ENCODE results near the gene NFIB.

Gene NFIB

DNA sequence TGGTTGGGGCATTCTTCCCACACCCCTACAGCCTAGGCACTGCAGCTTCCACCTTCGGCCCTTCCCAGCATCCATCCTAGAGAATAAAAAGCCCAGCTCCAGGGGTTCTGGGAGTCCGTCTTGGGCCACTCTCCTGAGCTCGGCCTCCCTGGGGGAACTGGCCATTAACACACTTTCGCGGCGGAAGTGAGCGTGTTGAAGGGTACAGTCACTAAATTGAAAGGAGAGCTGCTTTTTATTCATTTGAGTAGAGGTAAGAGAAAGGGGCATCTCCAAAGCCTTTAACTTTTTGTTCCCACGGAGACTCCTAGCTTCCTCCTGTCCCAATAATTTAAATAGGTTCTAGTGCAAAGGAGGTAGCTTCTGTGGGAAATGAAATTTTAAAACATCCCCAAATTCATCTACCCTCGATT is 31.0 kb upstream of the NFIB start:
- no peak for DNase-seq (ENCODE audit: low spot score)

DNA sequence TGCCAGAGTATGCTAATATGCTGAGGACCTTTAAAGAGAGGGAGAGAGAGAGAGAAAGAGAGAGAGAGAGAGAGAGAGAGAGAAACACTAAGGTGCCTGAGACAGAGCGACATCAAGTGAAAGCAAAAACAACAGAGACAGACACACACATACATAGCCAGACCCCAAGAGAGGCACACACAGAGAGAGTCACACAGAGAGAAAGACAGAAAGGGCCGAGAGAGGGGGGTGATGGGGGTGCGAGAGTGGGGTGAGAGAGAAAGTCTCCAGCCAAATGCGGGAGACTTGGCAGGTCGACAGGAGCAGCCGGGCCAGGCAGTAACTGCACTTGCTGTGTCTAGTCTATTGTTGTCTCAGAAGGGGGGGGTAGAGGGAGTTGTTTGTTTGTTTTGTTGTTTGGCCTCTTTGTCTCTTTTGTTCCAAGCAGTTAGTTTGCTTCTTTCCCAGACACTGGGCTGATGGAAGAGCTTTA is 30.1 kb upstream of the NFIB start:
- DNase-seq (ENCODE audit: low spot score), result peak; percentile 26

DNA sequence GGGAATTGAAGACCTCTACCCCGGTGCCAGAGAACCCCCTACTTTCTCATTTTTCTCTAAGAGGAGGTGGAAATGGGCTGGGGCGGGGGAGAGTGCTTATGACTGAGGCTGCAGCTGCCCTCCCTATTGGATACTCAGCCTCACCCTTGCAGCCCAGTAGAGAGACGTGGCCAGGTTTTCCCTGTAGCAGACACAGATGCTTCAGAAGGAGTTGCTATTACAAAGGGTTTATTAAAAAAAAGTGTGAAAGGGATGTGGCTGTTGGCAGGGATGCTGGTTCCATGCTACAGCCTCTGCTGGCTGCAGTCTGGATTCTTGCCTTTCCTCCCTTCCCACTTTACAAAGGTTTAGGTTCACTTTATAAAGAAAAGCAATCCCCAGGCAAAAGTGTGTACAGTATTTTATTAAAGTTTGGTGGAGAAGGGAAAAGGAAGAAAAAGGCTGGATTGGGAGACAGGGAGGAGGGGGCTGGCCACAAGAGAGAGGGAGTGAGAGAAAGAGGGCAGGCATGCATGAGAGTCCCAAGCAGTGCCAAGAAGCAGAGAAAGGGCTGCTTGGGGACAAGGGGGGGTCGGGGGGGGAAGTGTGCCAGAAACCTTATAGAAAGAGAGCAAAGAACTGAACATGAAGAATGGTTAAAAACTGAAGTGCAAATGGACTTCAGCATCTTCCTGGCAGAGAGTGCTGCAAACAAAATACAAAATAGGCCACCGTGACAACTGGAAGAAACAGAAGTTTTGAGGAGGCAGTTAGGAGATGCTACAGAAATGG is 29.5 kb upstream of the NFIB start:
- no peak for DNase-seq (ENCODE audit: low spot score)

DNA sequence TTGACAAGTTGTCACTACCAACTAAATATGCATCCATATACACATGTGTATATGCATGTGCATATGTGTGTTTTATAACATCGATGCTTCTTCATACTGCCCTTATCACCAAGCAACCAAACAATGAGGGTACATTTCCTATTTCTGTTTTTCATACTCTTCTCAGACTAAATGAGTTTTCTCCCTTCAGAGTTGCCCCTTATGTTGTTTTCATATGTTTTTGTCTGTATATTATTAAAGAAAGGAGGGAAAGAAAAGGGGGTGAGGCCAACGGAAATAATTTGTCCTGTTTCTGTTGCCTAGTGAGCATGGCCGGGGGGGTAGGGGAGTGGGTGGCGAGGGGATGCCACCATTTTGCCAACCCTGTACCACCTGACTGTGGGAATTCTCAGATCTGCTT is 28.8 kb upstream of the NFIB start:
- DNase-seq (ENCODE audit: low spot score), result no peak

DNA sequence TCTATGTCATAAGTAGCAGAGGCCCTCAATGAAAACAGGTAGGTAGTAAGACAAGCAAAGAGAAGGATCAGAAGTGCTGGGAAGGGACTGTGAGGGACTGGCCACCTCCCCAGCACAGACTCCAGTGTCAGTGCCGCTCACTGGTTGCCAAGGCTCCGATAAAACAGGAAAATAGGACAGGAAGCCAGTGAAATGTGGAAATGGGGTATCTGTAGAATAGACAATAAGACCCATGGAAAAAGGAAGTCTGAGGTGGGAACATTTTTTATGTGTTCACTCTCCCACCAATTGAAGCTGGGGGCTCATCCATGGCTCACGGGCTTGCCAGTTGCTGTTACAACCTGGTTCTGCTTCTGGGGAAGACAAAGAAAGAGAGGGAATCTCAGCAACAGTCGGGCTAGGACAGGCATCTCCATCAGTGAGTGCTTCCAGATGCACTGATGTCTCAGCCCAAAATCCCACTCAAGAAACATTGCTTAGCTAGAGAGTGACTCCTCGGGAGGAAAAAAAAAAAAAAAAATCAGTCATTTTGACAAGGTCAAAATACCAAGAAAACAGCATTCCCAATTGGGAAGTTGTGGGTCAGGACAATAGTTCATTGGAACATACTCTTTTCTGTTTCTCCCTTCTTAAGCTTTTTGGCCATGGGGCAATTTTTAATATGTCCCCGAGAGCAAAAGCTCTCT is 27.6 kb upstream of the NFIB start:
- DNase-seq (ENCODE audit: low spot score), result no peak

DNA sequence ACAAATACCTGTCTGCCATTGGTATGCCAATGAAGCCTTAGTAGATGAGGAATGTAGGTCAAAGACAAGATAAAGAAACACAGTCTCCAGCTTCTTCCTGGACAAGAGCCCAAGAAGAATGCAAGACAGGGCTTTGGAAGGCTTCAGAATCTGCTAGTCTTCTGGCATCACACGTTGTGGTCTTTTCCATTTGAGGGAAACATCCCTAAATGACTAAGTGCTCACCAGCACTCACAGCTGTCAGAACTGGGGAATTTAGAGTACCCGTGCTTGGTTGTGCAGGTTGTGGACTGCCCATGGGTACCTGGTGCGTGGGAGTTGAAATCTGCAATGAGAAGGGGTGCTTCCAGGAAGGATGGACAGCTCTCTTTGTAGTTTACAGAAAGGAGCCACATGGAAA is 27.1 kb upstream of the NFIB start:
- DNase-seq (ENCODE audit: low spot score), result no peak

DNA sequence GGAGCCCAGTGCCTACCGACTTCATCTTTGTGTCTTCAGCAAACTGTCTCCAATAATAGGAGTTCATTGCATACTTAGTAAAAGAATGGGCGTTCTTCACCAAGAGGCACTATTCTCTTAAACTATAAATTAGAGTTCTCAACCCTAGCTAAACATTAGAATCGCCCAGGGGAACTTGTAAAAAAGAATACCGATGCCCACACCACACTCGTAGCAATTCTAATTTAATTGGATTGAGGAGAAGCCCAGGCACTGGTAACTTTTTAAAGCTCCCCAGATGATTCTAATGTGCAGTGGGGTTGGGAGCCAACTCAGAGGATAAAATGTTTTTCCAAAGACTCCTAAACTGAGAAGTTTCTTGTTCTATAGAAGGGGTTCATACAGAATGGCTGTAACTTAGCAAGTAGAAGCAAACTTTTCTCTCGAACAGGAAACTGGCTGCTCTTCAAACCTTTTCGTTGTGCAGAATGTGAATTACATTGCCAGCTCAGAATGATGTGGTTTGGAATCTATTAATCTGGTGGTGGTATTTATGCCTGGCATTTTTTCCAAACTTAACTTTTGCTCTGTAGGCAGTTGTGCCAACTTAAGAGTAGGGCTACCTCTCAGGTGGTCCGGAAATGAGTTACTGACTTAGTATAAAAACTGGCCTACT is 26.4 kb upstream of the NFIB start:
- no peak for DNase-seq (ENCODE audit: low spot score)

DNA sequence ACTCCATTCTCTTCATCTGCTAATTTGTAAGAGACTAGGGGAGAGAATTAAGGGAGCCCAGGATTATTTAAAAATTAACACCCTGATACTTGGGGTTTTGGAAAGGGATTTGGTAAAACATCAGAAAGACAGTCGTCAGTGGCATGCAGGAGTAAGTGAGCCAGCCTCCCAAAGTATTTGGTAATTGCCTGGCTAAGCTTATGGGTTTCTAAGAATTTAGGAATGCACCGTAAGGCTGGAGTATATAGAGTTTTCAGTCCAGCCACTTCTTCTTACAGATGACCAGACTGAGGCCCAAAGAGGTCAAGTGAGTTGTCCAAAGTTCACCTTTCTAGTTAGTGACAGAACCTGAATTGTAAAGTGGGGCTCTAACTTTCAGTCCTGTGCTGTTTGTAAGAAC is 25.8 kb upstream of the NFIB start:
- no peak for DNase-seq (ENCODE audit: low spot score)

DNA sequence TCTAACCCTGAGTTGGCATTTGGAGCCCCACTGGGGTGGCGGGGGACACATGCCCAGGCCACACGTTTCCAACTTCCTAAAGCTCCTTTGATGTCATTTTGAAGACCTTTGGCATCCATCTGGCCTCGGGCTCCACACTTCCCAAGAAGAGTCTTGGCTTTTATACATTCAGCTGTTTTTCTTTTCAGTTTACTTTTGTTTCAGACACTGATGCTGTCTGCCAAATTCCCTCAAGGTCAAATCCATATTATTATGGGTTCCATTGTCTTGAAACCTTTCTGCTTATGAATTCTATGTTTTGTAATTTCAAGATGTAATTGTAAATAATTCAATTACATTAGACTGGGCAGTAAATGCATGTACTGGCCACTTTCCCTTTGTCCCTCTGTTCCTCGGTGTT is 23.7 kb upstream of the NFIB start:
- DNase-seq (ENCODE audit: low spot score), result no peak

DNA sequence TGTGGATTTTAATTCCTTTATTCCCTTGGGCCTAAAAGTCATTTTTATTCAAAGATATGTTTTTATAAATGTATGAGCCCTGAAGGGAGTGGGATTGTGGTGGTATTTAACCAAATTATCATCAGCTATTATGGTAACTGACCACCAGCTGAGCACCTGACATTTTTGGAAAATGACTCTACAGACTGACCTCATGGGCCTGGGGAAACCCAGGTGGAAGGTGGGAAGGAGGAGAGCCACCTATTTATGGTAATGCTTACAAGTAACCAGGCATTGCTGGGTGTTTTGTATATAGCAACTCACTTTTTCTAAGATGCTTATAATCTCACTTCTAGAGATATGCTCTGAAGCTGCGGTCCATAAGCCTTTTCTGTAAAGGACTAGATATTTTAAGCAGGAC is 22.3 kb upstream of the NFIB start:
- no peak for DNase-seq (ENCODE audit: low spot score)

DNA sequence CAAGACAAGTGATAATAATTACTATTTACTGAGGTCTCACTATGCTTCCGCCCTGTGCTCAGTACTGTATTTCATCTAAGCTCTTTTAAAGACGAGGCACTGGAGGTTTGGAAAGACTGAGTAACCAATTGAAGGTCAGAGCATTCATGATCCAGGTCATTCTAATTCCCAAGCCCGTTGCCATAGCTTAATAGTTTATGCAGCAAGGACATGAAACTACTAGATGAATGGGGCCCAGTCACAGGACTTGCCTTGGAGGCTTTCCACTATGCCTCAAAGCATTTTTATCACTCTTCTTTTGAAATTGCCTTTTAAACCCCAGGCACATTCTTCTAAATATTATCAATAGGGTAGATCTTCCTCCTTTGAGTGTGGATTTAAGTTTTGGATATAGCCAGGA is 17.2 kb upstream of the NFIB start:
- no peak for DNase-seq (ENCODE audit: low spot score)

DNA sequence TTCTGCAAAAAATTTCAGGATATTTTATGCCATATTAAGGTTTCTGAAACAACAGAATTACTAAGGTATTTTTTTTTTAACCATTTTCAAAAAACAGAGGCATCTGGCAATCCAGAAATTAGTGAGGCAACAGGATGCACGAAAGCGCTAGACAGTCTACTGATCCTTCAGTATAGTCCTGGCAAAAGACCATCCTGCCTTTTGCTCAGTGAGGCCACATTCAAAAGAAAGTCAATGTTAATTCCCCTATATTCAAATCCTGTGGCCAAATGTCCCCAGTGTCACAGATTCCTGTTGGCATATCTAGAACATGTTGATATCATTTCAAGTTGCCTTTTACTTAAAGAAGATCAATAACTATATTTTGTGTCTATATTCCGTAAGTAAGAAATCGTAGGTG is 13.1 kb upstream of the NFIB start:
- no peak for DNase-seq (ENCODE audit: low spot score)

DNA sequence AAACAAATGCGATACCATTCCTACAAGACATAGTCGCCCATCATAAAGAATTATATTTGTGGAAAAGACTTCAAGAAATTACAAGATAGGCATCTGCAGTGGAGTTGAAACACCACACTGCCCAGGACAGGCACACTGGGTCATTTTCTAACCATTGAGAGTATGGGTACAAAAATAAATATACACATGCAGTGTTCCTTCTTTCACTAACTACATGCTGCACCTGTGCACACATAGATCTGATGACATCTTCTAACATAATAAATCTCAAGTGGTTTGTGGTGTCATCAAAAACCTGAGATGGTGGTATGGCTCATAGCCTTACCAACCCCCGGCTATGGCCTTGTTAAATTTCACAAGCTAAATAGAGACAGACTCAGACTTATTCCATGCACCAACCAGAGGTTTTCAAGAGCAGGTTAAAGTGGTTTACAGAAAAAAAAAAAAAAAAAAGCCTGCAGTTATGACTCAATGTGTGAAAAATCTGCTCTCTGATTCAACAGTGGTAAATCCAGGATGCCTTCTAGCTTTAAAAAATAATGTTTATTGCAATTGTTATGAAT is 12.4 kb upstream of the NFIB start:
- no peak for DNase-seq (ENCODE audit: low spot score)

DNA sequence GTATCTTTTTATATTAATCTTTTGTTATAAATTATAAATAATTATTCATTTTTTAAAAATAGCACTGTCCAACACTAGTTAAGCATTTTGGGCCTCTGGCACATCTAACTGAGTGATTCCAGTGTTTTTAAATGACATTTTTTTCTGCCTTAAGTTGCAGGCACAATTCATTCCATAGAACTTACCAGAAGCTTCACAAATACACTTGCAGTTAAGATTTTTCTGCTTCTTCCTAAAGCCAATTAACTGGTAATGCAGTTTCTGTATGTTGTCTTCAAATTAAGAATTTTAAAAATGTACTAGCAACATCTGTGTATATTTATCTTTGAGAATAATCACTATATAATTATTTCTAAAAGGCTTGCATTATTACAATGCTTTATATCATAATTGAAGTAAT is 11.2 kb upstream of the NFIB start:
- no peak for DNase-seq (ENCODE audit: low spot score)

DNA sequence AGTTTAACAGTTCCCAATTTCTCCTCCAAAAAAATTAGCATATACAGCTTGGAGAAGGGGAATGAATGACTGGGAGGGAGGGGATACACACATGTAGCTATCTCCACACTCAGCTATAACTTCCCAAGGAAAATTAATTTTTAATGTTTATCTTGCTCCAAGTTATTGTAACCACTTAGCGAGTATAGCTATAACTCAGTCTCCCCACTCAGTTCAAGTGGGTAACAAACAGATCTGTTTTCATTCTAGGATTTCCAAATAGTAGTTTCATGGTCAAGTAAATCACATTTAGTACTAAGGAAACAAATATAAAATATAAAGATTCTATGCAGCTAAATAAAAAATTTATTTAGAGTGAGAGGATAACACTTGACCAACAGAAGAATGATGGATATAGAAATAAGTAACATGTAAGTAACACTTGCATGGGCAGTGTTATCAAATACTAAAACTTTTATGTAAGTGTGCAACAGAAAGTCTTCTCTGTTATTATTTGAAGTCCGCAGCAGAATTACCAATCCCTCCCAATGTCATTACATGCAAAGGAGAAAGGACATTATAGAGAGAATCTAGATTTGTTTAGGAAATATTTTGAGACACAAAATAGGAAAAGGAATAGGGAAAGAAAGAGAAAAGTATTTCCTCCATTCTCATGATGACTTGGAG is 10.2 kb upstream of the NFIB start:
- no peak for DNase-seq (ENCODE audit: low spot score)

DNA sequence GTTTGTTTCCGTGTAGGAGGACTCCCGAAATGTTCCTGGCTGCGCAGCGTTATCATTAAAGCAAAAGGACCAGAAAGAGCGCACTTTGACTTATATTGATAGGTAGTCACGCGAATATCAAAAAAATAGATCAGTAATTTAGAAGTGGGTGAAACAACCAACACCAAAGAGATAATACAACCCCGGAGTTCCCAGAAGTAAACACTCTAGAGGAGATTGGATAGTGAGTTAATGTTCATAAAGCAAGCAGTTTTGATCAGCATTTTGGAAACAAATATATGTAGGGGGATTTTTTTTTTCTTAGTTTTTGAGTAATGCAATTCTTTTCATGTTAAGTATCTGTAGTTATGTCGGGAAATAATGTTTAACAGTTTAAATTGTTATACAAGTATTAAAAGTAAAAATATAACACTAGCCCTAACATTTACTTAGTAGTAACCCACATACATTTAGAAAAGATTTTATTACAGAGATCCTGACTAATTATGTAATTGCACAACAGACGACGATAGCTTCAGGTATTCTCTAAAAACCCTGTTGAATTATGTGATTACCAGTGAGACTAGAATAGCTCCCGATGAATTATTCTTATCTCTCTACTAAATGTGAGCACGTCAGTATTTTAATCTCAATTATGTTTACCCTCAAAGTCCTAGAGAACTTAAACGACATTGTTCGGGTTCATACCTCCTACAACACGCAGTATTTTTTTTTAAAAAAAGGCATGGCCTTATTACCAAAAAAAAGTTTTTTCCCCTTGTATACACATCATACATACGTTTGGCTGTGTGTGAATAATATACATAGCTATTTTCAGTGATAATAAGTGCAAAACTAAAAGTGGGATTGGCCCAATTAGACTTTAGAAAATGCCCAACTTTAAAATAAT is 9.4 kb upstream of the NFIB start:
- DNase-seq (ENCODE audit: low spot score), result no peak

DNA sequence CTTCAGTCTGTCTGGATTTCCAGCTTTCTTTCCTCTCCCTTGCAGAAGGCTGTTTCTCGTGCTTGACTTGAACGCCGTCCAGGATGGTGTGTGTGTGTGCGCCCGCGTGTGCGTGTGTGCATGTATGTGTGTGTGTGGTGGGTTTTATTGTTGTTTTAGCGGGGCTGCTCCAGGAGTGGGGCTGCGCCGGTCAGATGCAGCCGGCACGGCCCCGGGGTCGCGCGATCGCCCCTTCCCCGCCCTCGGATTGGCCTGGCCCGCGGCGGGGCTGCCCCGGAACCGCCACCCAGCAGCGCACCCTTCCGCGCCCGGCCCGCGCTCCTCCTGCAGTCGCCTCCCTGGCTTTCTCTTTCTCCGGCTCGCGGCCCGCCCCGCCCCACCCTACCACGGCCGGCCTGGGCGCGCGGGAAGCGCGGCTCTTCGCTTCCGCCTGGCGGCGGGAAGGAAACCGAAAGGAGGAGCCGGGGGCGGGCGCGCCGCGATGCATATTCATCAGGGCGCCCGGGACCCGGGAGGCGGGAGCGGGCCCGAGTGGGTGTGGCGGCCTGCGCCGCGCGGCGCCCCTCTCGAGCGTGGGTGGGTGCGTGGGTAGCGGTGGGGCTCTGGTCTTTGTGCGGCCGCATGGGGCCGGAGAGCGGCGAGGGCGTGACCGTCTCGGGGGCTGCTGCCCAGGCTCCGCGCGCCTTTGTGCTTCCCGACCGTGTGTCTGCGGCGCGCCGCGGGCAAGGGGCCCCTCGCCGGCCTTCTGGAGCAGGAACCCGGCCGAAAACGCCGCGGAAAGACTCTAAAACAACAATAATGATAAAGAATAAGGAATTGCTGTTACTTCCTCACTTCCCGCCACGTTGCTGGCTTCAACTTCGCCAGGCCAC is 8.5 kb upstream of the NFIB start:
- DNase-seq (ENCODE audit: low spot score), result peak; percentile 81

DNA sequence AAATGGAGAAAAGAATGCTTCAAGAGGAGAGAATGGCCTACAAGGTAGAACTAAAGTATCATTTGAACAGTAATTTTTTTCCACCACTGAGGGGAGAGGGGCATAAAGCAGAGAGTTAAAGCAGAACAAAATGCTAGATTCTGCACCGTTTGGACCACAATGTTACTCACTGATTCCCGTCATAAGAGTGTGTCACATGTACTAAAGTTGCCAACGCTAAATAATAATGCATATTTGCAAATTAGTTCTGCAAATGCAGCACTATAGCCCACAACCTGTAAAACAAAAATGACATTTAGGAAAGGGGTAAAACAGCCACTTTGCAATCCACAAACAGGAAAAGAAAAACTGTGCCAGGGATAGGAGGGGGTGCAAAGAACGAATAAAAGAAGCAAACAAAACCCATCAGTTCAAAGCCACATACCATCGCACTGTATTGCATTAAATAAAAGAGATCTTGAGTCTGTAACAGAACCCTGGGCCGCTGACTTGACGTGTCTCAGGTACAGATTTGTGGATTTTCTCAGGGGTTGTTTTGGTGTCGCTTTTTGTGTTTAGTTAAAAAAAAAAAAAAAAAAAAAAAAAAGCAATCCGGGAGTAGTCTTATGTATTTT is 7.7 kb upstream of the NFIB start:
- no peak for DNase-seq (ENCODE audit: low spot score)

DNA sequence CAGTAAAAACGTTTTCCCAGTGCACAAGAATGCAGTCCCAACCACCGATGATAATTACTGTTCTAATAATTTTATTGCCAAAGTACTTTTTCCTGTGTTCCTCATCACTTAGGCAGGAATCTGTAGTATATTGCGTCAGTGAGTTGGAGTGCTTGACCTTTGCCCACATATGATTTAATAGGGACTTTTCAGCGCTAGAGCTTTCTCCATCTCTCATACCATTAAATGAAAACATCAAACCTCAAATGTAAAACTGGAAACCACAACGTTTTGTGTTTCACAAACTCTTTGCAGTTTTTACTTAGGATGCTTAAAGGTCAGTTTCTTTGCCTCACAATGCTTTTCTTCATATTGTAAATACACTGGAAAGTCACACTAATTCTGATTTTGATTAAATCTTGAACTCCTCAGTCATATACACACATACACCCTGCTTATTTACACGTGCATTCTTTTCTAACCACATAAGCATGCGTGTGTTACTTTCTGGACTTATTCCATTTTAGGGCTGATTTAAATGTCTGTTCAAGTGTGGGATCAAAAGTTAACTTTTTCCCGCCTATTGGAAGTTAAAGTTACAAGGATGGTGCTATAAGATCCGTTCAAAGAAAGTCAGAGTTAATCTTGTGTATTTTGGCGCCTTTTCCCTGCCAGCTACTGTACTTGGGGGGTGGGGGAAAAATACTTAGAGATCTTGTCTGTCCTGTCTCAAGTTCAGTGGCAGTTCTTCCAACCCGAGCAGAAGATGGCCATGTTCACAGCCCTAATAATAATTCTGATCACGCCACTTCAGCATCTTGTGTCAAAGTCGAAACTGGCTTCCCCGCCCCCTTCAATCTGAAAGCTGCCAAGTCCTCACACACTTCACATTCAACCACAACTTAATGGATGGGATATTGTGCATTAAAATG is 6.6 kb upstream of the NFIB start:
- no peak for DNase-seq (ENCODE audit: low spot score)

Measured in kidney capillary endothelial cell (primary cell).